Spinal cord (tissue), 10 donors: ENCODE measurements around the gene HABP2. TPM values are rescaled to one million over a fixed set of nuclear protein-coding genes. Genes with fewer than 3 reads are reported as not detected.

Source experiments
- DNase-seq, 6 donors: peaks; one replicate each; pipeline versions ENCODE4 v3.0.0 to v3.0.0-alpha.2; 2013 to 2015; ENCODE audit warnings: low spot score in 6 of 6, low read depth in 4 of 6
- H3K27ac ChIP-seq: one replicate; pipeline ENCODE4 v1.5.1; 2013; ENCODE audit warnings: low read depth, low read length, control low read depth
- H3K27me3 ChIP-seq: one replicate; pipeline ENCODE4 v1.6.1; 2013; ENCODE audit warnings: low read length; ENCODE audit not compliant: control insufficient read depth, insufficient read depth
- H3K36me3 ChIP-seq: one replicate; pipeline ENCODE4 v1.6.1; 2013; ENCODE audit warnings: low read length; ENCODE audit not compliant: control insufficient read depth, insufficient read depth
- H3K4me1 ChIP-seq: one replicate; pipeline ENCODE4 v1.6.1; 2013; ENCODE audit warnings: low read length; ENCODE audit not compliant: control insufficient read depth, insufficient read depth
- H3K4me3 ChIP-seq: one replicate; pipeline ENCODE4 v1.5.1; 2013; ENCODE audit warnings: low read depth, low read length, control low read depth
- H3K9me3 ChIP-seq: one replicate; pipeline ENCODE4 v1.6.1; 2013; ENCODE audit warnings: low read length; ENCODE audit not compliant: control insufficient read depth, insufficient read depth
- WGBS: methylation state at CpG from one replicate; pipeline ENCODE4 v1.1.5; 2013; ENCODE audit warnings: missing lambda C conversion rate; ENCODE audit not compliant: insufficient coverage; 5-methylcytosine and 5-hydroxymethylcytosine counted together
- polyA plus RNA-seq, 2 donors: library from polyadenylated mRNA; unstranded; fragments of 120-200 nt; gene quantifications; one replicate each; pipeline ENCODE4 v1.2.1, GENCODE V29; 2013; ENCODE audit not compliant: insufficient read length in 2 of 2
- total RNA-seq, 2 donors: library from RNA; depleted of rRNA in 1 of 2; stranded (reverse); fragments of 120-200 nt in 1 of 2; fragments of >200 nt in 1 of 2; gene quantifications; one replicate each; pipeline versions ENCODE4 v1.2.3 to v1.2.4, GENCODE V29; 2013 to 2014
- donor health status: healthy.

The HABP2 gene
- total and polyA plus RNA-seq, 4 donors, result 0.09 to 0.50 (median 0.14) TPM

DNA sequence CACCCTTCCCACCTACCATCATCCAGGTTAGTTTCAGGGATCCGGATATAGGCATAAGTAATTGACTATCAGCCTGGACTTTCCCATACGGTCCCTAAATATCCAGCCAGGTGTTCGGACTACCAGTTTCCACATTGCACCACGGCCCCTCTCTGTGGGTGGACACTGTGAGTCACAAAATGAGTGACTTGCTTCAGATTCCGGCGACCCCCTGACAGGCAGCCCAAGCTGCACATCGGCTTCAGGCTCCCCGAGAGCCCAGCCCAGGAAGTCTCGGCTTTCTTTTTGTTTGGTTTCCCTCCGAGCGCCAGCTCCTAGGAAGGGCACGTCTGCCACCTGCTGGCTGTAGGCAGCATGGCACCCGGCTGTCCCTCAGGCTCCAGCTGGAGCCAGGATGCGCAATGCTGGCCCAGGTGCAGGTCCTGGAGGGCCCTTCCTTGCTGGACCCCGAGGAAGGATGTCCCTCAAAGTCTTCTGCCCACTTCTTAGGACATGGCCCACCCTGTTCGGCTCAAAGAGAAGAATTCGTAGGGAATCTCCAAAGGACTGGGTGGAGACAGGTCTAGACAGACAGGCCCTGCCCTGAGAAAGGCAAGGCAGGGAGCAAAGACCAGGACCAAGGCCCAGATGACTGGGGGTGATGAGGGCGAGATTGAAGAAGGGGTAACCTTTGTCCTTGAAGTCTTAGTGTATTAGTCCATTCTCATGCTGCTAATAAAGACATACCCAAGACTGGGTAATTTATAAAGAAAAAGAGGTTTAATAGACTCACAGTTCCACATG lies 10.6 kb downstream of the HABP2 start:
- peaks cover 10% of the 10 kb centered on the region for H3K27me3 ChIP-seq
- WGBS, result 10% methylated on average over 17 of the region's 18 CpGs
- H3K9me3 ChIP-seq, result no peaks in the 10 kb centered on the region
- H3K27ac ChIP-seq, result no peak overlapping the region
- H3K36me3 ChIP-seq, result no peaks in the 10 kb centered on the region
- peak overlapping the region; percentile 2 for H3K4me3 ChIP-seq
- peaks cover 3% of the 10 kb centered on the region for H3K4me1 ChIP-seq
- peak; percentile 32 to 92 (median 58) for DNase-seq

DNA sequence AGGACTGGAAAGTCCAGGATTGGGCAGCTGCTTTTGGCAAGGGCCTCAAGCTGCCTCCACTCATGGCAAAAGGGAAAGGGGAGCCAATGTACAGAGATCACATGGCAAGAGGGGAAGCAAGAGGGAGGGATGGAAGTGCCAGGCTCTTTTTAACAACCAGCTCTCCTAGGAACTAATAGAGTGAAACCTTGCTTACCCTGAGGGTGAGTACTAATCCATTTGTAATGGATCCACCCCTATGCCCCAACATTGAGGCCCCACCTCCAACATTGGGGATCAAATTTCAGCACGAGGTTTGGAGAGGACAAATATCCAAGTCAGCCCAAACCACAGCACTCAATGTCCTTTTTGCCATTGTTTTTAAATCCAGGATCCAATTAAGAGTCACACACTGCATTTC lies 12.5 kb downstream of the HABP2 start:
- Histone ChIP-seq H3K27me3 (no peaks in the 10 kb centered on the region), H3K4me3 (no peak overlapping the region), H3K4me1 (peaks cover 6% of the 10 kb centered on the region), H3K27ac (no peak overlapping the region), H3K9me3 (no peaks in the 10 kb centered on the region), H3K36me3 (no peaks in the 10 kb centered on the region)
- DNase-seq, result no peak
- no CpG with 5 or more reads among the region's 1 CpG for WGBS

DNA sequence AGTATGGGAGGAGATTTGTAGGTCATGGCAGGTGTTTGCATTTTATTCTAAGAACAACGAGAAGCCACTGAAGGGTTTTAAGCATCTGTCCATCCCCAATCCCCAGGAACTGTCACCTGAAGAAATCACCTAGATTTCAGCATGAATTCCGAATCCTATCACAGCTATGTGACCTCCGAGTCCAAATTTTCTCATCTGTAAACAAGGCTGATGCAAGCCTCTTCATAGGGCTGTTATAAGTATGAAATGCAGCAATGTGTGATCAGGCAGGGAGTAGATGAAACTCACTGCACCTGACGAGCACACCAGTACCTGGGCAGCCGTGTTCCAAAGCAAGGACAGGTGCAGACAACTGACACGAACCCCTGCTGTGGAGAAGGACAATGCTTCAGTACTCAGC lies 14.0 kb downstream of the HABP2 start:
- Histone ChIP-seq H3K27me3 (no peaks in the 10 kb centered on the region), H3K36me3 (no peaks in the 10 kb centered on the region), H3K4me1 (peaks cover 6% of the 10 kb centered on the region), H3K9me3 (no peaks in the 10 kb centered on the region), H3K4me3 (no peak overlapping the region), H3K27ac (no peak overlapping the region)
- no peak for DNase-seq
- WGBS, result no CpG with 5 or more reads among the region's 6 CpGs

DNA sequence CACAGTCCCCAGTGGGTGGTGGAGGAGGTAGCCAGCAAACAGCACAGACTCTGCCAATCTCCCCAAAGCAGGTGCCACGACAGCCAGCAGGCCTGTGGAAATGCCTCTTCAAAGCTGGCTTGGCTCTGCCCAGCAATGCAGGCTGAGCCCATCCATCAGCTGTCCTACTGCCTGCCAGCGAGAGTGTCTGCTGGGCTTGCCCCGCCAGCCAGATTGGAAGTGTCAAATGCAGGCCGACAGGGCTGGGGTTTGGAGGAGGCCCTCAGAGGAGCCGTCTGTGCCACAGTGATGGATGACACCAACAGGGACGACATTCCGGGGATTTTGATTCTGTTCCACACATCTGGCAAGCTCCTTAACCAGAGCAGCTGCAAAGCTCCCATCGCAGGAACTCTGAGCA lies 16.7 kb downstream of the HABP2 start:
- peak in 3 of 6 donors; percentile 24 to 74 (median 63) for DNase-seq
- H3K27ac ChIP-seq, result no peak overlapping the region
- H3K36me3 ChIP-seq, result no peaks in the 10 kb centered on the region
- no peaks in the 10 kb centered on the region for H3K27me3 ChIP-seq
- peaks cover 6% of the 10 kb centered on the region for H3K4me1 ChIP-seq
- H3K4me3 ChIP-seq, result no peak overlapping the region
- H3K9me3 ChIP-seq, result no peaks in the 10 kb centered on the region
- 32% methylated on average over 8 of the region's 8 CpGs for WGBS

DNA sequence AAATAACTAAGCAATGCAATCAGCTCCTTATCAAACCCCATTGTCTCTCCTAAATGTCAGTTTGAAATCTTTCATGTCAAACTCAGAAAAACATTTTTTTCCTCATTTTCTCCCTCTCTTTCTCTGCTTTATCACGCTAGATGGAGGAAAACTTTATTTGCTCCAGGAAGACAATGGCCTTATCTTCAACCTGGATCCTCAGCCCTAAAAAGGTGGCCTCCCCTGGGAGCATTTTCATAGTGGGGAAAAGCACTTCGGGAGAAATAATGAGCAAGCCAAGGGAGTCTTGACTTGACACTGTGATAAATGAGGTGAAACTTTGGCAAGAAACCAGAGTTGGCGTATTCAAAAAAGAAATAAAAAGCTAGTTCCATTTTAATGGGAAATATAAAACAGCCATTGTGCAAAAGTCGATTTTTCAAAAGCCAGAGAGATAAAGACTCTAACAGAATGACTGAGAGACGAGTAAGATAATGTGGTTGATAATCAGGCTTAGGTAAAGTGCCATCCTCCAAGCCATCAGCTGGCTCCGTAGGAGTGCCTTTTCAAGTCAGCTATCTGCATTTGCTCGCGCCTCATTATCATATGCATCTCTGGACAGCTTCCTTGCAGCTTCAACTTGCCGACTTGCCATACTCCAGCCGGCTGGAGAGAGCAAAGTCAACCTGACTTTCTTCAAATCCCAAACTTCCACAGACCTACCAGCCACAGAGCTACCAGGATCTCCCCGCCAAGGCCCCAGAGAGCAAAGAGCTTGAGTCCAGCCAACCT lies 19.9 kb downstream of the HABP2 start:
- H3K27me3 ChIP-seq, result no peaks in the 10 kb centered on the region
- H3K9me3 ChIP-seq, result no peaks in the 10 kb centered on the region
- DNase-seq, result no peak
- H3K4me3 ChIP-seq, result no peak overlapping the region
- no peaks in the 10 kb centered on the region for H3K36me3 ChIP-seq
- H3K27ac ChIP-seq, result no peak overlapping the region
- peaks cover 6% of the 10 kb centered on the region for H3K4me1 ChIP-seq
- WGBS, result 21% methylated on average over 8 of the region's 11 CpGs

DNA sequence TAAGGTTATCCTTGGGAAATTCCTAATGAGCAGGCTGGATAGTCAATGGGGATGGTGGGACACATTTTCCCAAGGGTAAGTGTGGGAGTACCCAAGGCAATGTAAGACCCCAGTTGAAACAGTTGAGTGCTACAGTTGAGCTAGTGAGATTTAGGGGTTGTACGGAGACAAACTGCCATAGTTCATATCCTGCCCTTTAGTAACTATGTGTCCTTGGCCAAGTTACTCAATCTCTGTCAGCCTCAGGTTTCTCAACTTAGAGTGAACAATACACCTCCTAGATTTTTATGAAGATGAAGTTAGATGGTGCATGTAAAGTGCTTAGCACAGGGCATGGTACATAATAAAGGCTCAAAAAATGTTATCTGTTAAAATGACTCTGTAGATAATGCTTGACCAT lies 20.5 kb downstream of the HABP2 start:
- Histone ChIP-seq H3K27ac (no peak overlapping the region), H3K27me3 (no peaks in the 10 kb centered on the region), H3K4me3 (no peak overlapping the region), H3K9me3 (no peaks in the 10 kb centered on the region), H3K36me3 (no peaks in the 10 kb centered on the region), H3K4me1 (peaks cover 6% of the 10 kb centered on the region)
- no CpG with 5 or more reads among the region's 1 CpG for WGBS
- no peak for DNase-seq

DNA sequence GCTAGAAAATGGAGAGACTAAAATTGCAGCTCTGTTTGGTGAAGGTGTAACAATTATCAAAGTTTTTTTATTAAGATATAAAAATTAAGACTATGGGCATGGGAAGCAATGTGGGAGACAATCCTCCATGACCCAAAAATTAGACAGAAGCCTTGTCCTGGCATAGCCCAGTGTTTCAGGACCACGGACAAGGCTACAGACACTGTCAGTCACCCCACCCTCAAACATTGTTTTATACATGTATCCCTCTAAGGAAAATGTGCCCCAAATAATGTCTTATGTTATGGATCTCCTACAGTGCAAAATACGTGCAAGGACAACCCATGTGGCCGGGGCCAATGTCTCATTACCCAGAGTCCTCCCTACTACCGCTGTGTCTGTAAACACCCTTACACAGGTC lies 24.0 kb downstream of the HABP2 start:
- 75% methylated on average over 3 of the region's 4 CpGs for WGBS
- Histone ChIP-seq H3K36me3 (no peaks in the 10 kb centered on the region), H3K27ac (no peak overlapping the region), H3K9me3 (no peaks in the 10 kb centered on the region), H3K27me3 (no peaks in the 10 kb centered on the region), H3K4me1 (no peaks in the 10 kb centered on the region), H3K4me3 (no peak overlapping the region)
- DNase-seq, result no peak

DNA sequence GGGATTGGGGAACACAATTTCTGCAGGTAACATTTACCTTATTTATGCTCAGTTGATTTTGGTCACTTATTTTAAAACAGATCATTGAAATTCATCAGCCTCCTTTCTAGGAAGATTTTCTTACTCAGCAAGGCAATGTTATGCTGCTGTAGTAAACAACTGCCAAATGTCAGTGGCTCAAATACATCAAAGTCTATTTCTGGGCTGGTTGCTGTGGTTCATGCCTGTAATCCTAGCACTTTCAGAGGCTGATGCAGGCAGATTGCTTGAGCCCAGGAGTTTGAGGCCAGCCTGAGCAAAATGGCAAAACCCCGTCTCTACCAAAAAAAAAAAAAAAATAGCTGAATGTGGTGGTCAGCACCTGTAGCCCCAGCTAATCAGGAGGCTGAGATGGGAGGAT lies 25.9 kb downstream of the HABP2 start:
- Histone ChIP-seq H3K27ac (no peak overlapping the region), H3K27me3 (no peaks in the 10 kb centered on the region), H3K9me3 (no peaks in the 10 kb centered on the region), H3K4me3 (no peak overlapping the region), H3K4me1 (no peaks in the 10 kb centered on the region), H3K36me3 (no peaks in the 10 kb centered on the region)
- 100% methylated on average over 1 of the region's 1 CpG for WGBS
- no peak for DNase-seq

DNA sequence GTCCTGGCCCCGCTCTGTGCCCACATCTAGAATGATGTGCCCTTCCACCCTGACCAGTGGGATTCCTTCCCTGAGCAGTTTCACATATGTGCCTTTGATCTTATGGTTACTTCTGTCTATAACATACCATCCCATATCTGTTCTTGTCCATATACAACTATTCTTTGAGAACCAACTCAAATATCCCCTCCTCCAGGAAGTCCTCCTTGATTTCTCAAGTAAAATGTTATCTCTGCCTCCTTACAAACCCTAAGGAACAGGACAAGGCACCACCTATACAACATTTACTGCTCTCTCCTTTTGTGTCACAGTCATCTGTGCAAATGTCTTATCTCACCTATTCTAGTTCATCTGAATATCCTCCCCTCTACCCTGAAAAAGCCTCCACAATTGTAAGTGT lies 28.2 kb downstream of the HABP2 start:
- Histone ChIP-seq H3K36me3 (no peaks in the 10 kb centered on the region), H3K4me1 (no peaks in the 10 kb centered on the region), H3K27me3 (no peaks in the 10 kb centered on the region), H3K4me3 (no peak overlapping the region), H3K27ac (no peak overlapping the region), H3K9me3 (no peaks in the 10 kb centered on the region)
- WGBS, result 82% methylated on average over 1 of the region's 1 CpG
- no peak for DNase-seq

DNA sequence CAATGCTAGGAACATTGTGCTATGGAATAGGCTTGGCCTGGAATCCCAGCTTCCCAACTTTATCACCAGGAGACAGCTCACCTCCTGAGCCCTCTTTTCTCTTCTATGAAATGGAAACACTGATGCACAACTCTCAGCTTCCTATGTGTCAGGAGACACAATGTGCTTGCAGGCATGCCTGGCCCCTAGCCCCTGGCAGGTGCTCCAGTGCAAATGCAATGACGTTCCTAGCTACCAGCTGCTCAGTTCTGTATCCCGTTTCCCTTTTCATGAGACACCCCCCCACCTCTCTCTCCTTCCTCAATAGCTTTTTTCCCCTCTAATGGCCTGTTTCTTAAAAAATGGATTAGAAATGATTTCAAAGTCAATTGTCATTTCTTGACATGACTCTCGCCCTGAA lies 30.7 kb downstream of the HABP2 start:
- Histone ChIP-seq H3K4me1 (no peaks in the 10 kb centered on the region), H3K27me3 (no peaks in the 10 kb centered on the region), H3K27ac (no peak overlapping the region), H3K4me3 (no peak overlapping the region), H3K36me3 (no peaks in the 10 kb centered on the region), H3K9me3 (no peaks in the 10 kb centered on the region)
- DNase-seq, result no peak
- WGBS, result 81% methylated on average over 2 of the region's 3 CpGs
